ENCODE data around the gene DTD2.

DTD2 gene

GRCh38 chr14:31403707-31404106, 53.6 kb downstream of the DTD2 start:
- no peak for DNase-seq

- DNase-seq: no peak
These were observed 54.4 kb downstream of the DTD2 start for GRCh38 chr14:31402764-31403439.

GRCh38 chr14:31401369-31401932, 55.9 kb downstream of the DTD2 start:
- no peak for DNase-seq

GRCh38 chr14:31400031-31400638, 57.2 kb downstream of the DTD2 start:
- no peak for DNase-seq
